Naive thymus-derived CD4-positive, alpha-beta T cell (primary cell): ENCODE measurements around the gene CARD14. TPM values are rescaled to one million over a fixed set of nuclear protein-coding genes. Genes with fewer than 3 reads are reported as not detected.
"Not testable (repeated sequence)": the region's sequence is repeated elsewhere in the genome, so short reads cannot be mapped to it uniquely, and the experiment has no call there.

ENCODE experiments used
- ATAC-seq: fragments of 150-1000 bp; cut with Tn5 transposase; 2 replicates; pipeline ENCODE4 v1.10.0; 2021; ENCODE audit warnings: mild to moderate bottlenecking, moderate library complexity
- CTCF ChIA-PET: fragments of 350-600 bp; sonication (Branson Sonifier 250); formaldehyde crosslinking; loops from one replicate; lab custom pipeline; 2021; ENCODE audit warnings: antibody characterized with exemption; lab: Charles Lee
- POLR2A ChIA-PET: fragments of 350-600 bp; sonication (Branson Sonifier 250); formaldehyde crosslinking; loops from one replicate; lab custom pipeline; 2021; ENCODE audit warnings: antibody characterized with exemption, inconsistent platforms; lab: Charles Lee
- DNase-seq, 9 donors: peaks; one replicate each; pipeline versions ENCODE4 v3.0.0 to v3.0.0-alpha.2; 2020 to 2022; ENCODE audit warnings: mixed read lengths in 1 of 9
- H3K27ac ChIP-seq: one replicate; pipeline ENCODE4 v1.7.0; 2013; ENCODE audit warnings: mild to moderate bottlenecking, low read depth, low read length, moderate library complexity
- H3K27me3 ChIP-seq, 2 donors: one replicate each; pipeline ENCODE4 v1.7.0; 2013; ENCODE audit warnings: low read length in 2 of 2, mild to moderate bottlenecking in 2 of 2, moderate library complexity in 2 of 2; ENCODE audit not compliant: control insufficient read depth in 2 of 2, insufficient read depth in 2 of 2
- H3K36me3 ChIP-seq, 3 experiments: 1 replicate in 2 of 3; 2 replicates in 1 of 3; pipeline ENCODE4 v1.7.0; 2013; ENCODE audit warnings: low read length in 3 of 3, mild to moderate bottlenecking in 3 of 3, moderate library complexity in 1 of 3; ENCODE audit not compliant: insufficient read depth in 3 of 3, control insufficient read depth in 2 of 3
- H3K4me1 ChIP-seq, 2 donors: one replicate each; pipeline ENCODE4 v1.7.0; 2013; ENCODE audit warnings: low read length in 2 of 2, mild to moderate bottlenecking in 2 of 2, moderate library complexity in 1 of 2; ENCODE audit not compliant: control insufficient read depth in 2 of 2, insufficient read depth in 2 of 2
- H3K4me3 ChIP-seq: 2 replicates; pipeline ENCODE4 v1.7.0; 2013; ENCODE audit warnings: mild to moderate bottlenecking, low read length
- H3K9me3 ChIP-seq, 3 experiments: 1 replicate in 2 of 3; 2 replicates in 1 of 3; pipeline ENCODE4 v1.7.0; 2013; ENCODE audit warnings: low read length in 3 of 3; ENCODE audit not compliant: control insufficient read depth in 2 of 3
- H3K27ac Mint-ChIP-seq, 9 donors: one replicate each; pipeline ENCODE4 v1.8.0; 2020 to 2022; ENCODE audit warnings: mixed read lengths in 9 of 9, mild to moderate bottlenecking in 8 of 9, moderate library complexity in 5 of 9, inconsistent platforms in 2 of 9
- H3K27me3 Mint-ChIP-seq, 5 donors: one replicate each; pipeline ENCODE4 v1.8.0; 2021 to 2022; ENCODE audit warnings: mixed read lengths in 5 of 5, mild to moderate bottlenecking in 1 of 5
- H3K36me3 Mint-ChIP-seq, 5 donors: one replicate each; pipeline ENCODE4 v1.8.0; 2020 to 2022; ENCODE audit warnings: mixed read lengths in 5 of 5, mild to moderate bottlenecking in 3 of 5, inconsistent platforms in 1 of 5
- H3K4me1 Mint-ChIP-seq, 7 donors: one replicate each; pipeline ENCODE4 v1.8.0; 2020 to 2022; ENCODE audit warnings: mixed read lengths in 7 of 7, mild to moderate bottlenecking in 3 of 7, inconsistent platforms in 1 of 7
- H3K4me3 Mint-ChIP-seq, 10 donors: one replicate each; pipeline ENCODE4 v1.8.0; 2020 to 2022; ENCODE audit warnings: mild to moderate bottlenecking in 10 of 10, mixed read lengths in 10 of 10, moderate library complexity in 6 of 10, inconsistent platforms in 2 of 10
- H3K9me3 Mint-ChIP-seq, 11 donors: one replicate each; pipeline ENCODE4 v1.8.0; 2020 to 2022; ENCODE audit warnings: mixed read lengths in 11 of 11, mild to moderate bottlenecking in 4 of 11, inconsistent platforms in 1 of 11, moderate library complexity in 1 of 11
- intact Hi-C, 2 donors: fragments of 100-400 bp; cut with micrococcal nuclease; formaldehyde crosslinking; loops; one replicate each; pipeline ENCODE4 v1.15.1; 2023
- polyA plus RNA-seq, 2 donors: library from polyadenylated mRNA; unstranded; fragments of 300-500 nt; fragmentation: Illumina TruSeq; gene quantifications; one replicate each; pipeline ENCODE4 v1.2.3, GENCODE V29; 2021
- total RNA-seq, 6 experiments: library from RNA in 5 of 6; stranded (reverse) in 5 of 6; gene quantifications; 1 replicate in 5 of 6; 2 replicates in 1 of 6; pipeline ENCODE4 v1.2.3 and lab custom pipeline; 2021 to 2026

The CARD14 gene
- total and polyA plus RNA-seq, 7 experiments from 2014 or later, result 0.24 to 0.57 (median 0.30) TPM; not detected in 4

GRCh38 chr17:80253631-80254395 lies 84.0 kb downstream of the CARD14 start:
- DNase-seq, result no peak
- H3K4me3 Mint-ChIP-seq, result peak overlapping the region in 1 of 10 donors; percentile 50
- Histone ChIP-seq H3K4me3 (no peak overlapping the region), H3K27me3 (no peaks in the 10 kb centered on the region), H3K36me3 (peaks cover 0 to 5% (median 0%) of the 10 kb centered on the region in 3 experiments), H3K27ac (no peak overlapping the region), H3K9me3 (no peaks in the 10 kb centered on the region), H3K4me1 (peaks cover 4 to 16% of the 10 kb centered on the region in 2 donors)
- H3K4me1 Mint-ChIP-seq, result peaks cover 0 to 62% (median 11%) of the 10 kb centered on the region in 7 donors
- no peak for ATAC-seq
- peak overlapping the region in 8 of 9 donors; percentile 10 to 89 (median 61) for H3K27ac Mint-ChIP-seq
- H3K9me3 Mint-ChIP-seq, result peaks cover 0 to 1% (median 0%) of the 10 kb centered on the region in 11 donors
- CTCF ChIA-PET, result interaction anchor here (0.7 to 4.4 kb wide), 3 partner anchors 59 to 119 kb away, joined by 3 to 15 read pairs (median 3); no protein-coding TSS in a partner anchor
- H3K36me3 Mint-ChIP-seq, result no peaks in the 10 kb centered on the region
- H3K27me3 Mint-ChIP-seq, result no peaks in the 10 kb centered on the region
- intact Hi-C loops, result loop anchor here (1.0 to 5.0 kb wide), 9 partner anchors 9 to 247 kb away; partner anchors contain the start of genes EIF4A3 (in 2 of the 2) and GAA (in 2 of the 2)
- POLR2A ChIA-PET, result interaction anchor here (1.0 kb wide), 1 partner anchor 11 kb away, joined by 3 read pairs; no protein-coding TSS in a partner anchor

- Histone ChIP-seq H3K4me3 (no peak overlapping the region), H3K9me3 (no peaks in the 10 kb centered on the region), H3K4me1 (peaks cover 7 to 22% of the 10 kb centered on the region in 2 donors), H3K27me3 (no peaks in the 10 kb centered on the region), H3K36me3 (no peaks in the 10 kb centered on the region), H3K27ac (peak overlapping the region; percentile 22)
- DNase-seq (peak in 1 of 9 donors; percentile 63), ATAC-seq (peak; percentile 54)
- intact Hi-C loops, result loop anchor here in 1 of 2 donors (1.0 to 5.0 kb wide), 2 partner anchors 9 to 247 kb away; no protein-coding TSS in a partner anchor
- peaks cover 0 to under 1% (median 0%) of the 10 kb centered on the region in 5 donors for H3K27me3 Mint-ChIP-seq
- H3K36me3 Mint-ChIP-seq, result no peaks in the 10 kb centered on the region
- ChIA-PET POLR2A (interaction anchor here (0.6 to 1.0 kb wide), 2 partner anchors 10 to 20 kb away, joined by 3 read pairs; no protein-coding TSS in a partner anchor), CTCF (interaction anchor here (0.6 to 4.4 kb wide), 3 partner anchors 58 to 111 kb away, joined by 3 to 15 read pairs (median 5); no protein-coding TSS in a partner anchor)
- H3K4me3 Mint-ChIP-seq, result peak overlapping the region in 1 of 10 donors; percentile 73
- peak overlapping the region in 8 of 9 donors; percentile 31 to 89 (median 76) for H3K27ac Mint-ChIP-seq
- peaks cover 0 to 1% (median 0%) of the 10 kb centered on the region in 11 donors for H3K9me3 Mint-ChIP-seq
- H3K4me1 Mint-ChIP-seq, result peaks cover 2 to 70% (median 15%) of the 10 kb centered on the region in 7 donors
Measured at GRCh38 chr17:80254396-80255251, 84.8 kb downstream of the CARD14 start.

- peak overlapping the region in 1 of 9 donors; percentile 89 for H3K27ac Mint-ChIP-seq
- H3K27me3 Mint-ChIP-seq, result peaks cover 0 to 2% (median 0%) of the 10 kb centered on the region in 5 donors
- Histone ChIP-seq H3K36me3 (peaks cover 0 to under 1% (median 0%) of the 10 kb centered on the region in 3 experiments), H3K27ac (no peak overlapping the region), H3K4me3 (no peak overlapping the region), H3K9me3 (no peaks in the 10 kb centered on the region), H3K4me1 (peaks cover 10 to 26% of the 10 kb centered on the region in 2 donors), H3K27me3 (no peaks in the 10 kb centered on the region)
- intact Hi-C loops, result no loop called here
- H3K9me3 Mint-ChIP-seq, result peaks cover 0 to 1% (median 0%) of the 10 kb centered on the region in 11 donors
- peaks cover 4 to 72% (median 18%) of the 10 kb centered on the region in 7 donors for H3K4me1 Mint-ChIP-seq
- DNase-seq (no peak), ATAC-seq (no peak)
- POLR2A ChIA-PET, result interaction anchor here (0.7 kb wide), 1 partner anchor 129 kb away, joined by 4 read pairs; no protein-coding TSS in a partner anchor
- no peak overlapping the region for H3K4me3 Mint-ChIP-seq
- CTCF ChIA-PET, result no interaction called here
- H3K36me3 Mint-ChIP-seq, result no peaks in the 10 kb centered on the region
Measured at GRCh38 chr17:80256034-80256350, 86.2 kb downstream of the CARD14 start.

DNA sequence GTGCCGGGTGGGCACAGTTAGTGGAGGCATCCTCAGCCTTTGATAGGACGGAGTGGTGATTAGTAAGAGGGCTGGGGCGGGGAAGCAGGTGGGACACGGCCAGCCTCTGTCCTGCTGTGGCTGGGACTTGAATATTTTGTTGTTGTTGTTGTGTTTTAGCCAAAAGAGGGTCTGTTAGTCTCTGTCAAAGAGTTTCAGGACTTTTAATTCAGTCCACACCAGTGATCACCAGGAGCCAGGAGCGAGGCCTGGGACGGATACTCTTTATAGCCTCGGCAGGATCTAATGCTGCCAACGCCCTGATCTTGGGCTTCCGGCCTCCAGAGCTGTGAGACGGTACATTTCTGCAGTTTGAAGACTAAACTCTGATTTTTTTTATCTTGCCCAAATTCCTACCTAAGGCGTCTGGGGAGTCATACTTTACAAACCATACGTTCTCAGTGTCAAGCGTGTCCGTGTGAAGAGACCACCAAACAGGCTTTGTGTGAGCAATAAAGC lies 87.9 kb downstream of the CARD14 start:
- peaks cover 0 to 2% (median 0%) of the 10 kb centered on the region in 5 donors for H3K36me3 Mint-ChIP-seq
- H3K4me3 Mint-ChIP-seq, result peak overlapping the region in 7 of 10 donors; percentile 2 to 95 (median 65)
- POLR2A ChIA-PET, result interaction anchor here (1.6 kb wide), 1 partner anchor 37 kb away, joined by 3 read pairs; no protein-coding TSS in a partner anchor
- Histone ChIP-seq H3K27me3 (no peaks in the 10 kb centered on the region), H3K4me3 (no peak overlapping the region), H3K36me3 (peaks cover 0 to 5% (median 0%) of the 10 kb centered on the region in 3 experiments), H3K9me3 (no peaks in the 10 kb centered on the region), H3K27ac (no peak overlapping the region), H3K4me1 (peaks cover 20 to 38% of the 10 kb centered on the region in 2 donors)
- peak overlapping the region; percentile 51 to 99 (median 94) for H3K27ac Mint-ChIP-seq
- intact Hi-C loops, result no loop called here
- peaks cover 14 to 72% (median 34%) of the 10 kb centered on the region in 7 donors for H3K4me1 Mint-ChIP-seq
- DNase-seq (no peak), ATAC-seq (no peak)
- CTCF ChIA-PET, result no interaction called here
- H3K27me3 Mint-ChIP-seq, result peaks cover 0 to 2% (median 0%) of the 10 kb centered on the region in 5 donors
- H3K9me3 Mint-ChIP-seq, result peaks cover 0 to 1% (median 0%) of the 10 kb centered on the region in 11 donors

DNA sequence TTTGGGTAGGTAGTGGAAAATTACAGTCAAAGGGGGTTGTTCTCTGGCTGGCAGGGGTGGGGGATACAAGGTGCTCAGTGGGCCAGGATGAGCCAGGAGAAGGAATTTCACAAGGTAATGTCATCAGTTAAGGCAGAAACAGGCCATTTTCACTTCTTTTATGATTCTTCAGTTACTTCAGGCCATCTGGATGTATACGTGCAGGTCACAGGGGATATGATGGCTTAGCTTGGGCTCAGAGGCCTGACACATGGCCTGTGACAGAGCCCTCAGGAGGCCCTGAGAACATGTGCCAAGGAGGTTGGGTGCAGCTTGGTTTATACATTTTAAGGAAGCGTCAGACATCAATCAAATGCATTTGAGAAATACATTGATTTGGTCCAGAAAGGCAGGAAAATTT lies 88.5 kb downstream of the CARD14 start:
- H3K36me3 ChIP-seq, H3K27me3 Mint-ChIP-seq, CTCF ChIA-PET, intact Hi-C loops, H3K9me3 Mint-ChIP-seq, H3K27me3 ChIP-seq, DNase-seq, H3K36me3 Mint-ChIP-seq, H3K9me3 ChIP-seq, ATAC-seq, H3K4me3 ChIP-seq: not testable (repeated sequence)
- H3K4me3 Mint-ChIP-seq, result peak overlapping the region; percentile 40 to 95 (median 88)
- peak overlapping the region; percentile 92 to 99 (median 95) for H3K27ac Mint-ChIP-seq
- peaks cover 15 to 69% (median 33%) of the 10 kb centered on the region in 7 donors for H3K4me1 Mint-ChIP-seq
- H3K4me1 ChIP-seq, result peaks cover 21 to 42% of the 10 kb centered on the region in 2 donors
- POLR2A ChIA-PET, result interaction anchor here (1.6 kb wide), 1 partner anchor 37 kb away, joined by 3 read pairs; no protein-coding TSS in a partner anchor
- peak overlapping the region; percentile 98 for H3K27ac ChIP-seq
